CD4-positive, alpha-beta T cell treated with Interleukin-6 at 100 ng/mL for 8 hours (primary cell): Measurements from ENCODE around the gene ARHGEF11.
A peak's percentile ranks its signal among the peaks of the same experiment; 100 is the strongest.
"Not testable (repeated sequence)": the region's sequence is repeated elsewhere in the genome, so short reads cannot be mapped to it uniquely, and the experiment has no call there.

Source experiments
- DNase-seq: peaks from one replicate; pipeline ENCODE4 v3.0.0-alpha.2; 2020; ENCODE audit warnings: mixed read lengths, low spot score

ARHGEF11 gene

GRCh38 chr1:157045250-157046218, at the start of gene ARHGEF11:
TSS of gene ARHGEF11 (minus strand) at chr1:157045742. CDS start at chr1:157044330, 1,412 bp downstream.
- no peak for DNase-seq

GRCh38 chr1:157095091-157095490, 49.5 kb upstream of the ARHGEF11 start:
- no peak for DNase-seq

- DNase-seq, result no peak
Observed at GRCh38 chr1:157092831-157093230, 47.3 kb upstream of the ARHGEF11 start.

GRCh38 chr1:157091668-157092273, 46.2 kb upstream of the ARHGEF11 start:
- DNase-seq, result no peak

GRCh38 chr1:157091186-157091585, 45.6 kb upstream of the ARHGEF11 start:
- no peak for DNase-seq

GRCh38 chr1:157090771-157091170, 45.2 kb upstream of the ARHGEF11 start:
- DNase-seq, result no peak

GRCh38 chr1:157090196-157090647, 44.7 kb upstream of the ARHGEF11 start:
- DNase-seq, result peak; percentile 80

GRCh38 chr1:157089789-157090188, 44.2 kb upstream of the ARHGEF11 start:
- no peak for DNase-seq

- no peak for DNase-seq
Observed at GRCh38 chr1:157088607-157089006, 43.1 kb upstream of the ARHGEF11 start.

GRCh38 chr1:157087030-157087429, 41.5 kb upstream of the ARHGEF11 start:
- DNase-seq, result no peak

- DNase-seq, result no peak
Observed at GRCh38 chr1:157086299-157086698, 40.8 kb upstream of the ARHGEF11 start.

GRCh38 chr1:157085421-157085820, 39.9 kb upstream of the ARHGEF11 start:
- DNase-seq, result no peak

- DNase-seq, result no peak
Observed at GRCh38 chr1:157084720-157085119, 39.2 kb upstream of the ARHGEF11 start.

- DNase-seq, result no peak
Observed at GRCh38 chr1:157081707-157082106, 36.2 kb upstream of the ARHGEF11 start.

- no peak for DNase-seq
Observed at GRCh38 chr1:157080714-157081113, 35.2 kb upstream of the ARHGEF11 start.

GRCh38 chr1:157077394-157077793, 31.9 kb upstream of the ARHGEF11 start:
- DNase-seq, result no peak

- no peak for DNase-seq
Observed at GRCh38 chr1:157073944-157074685, 28.6 kb upstream of the ARHGEF11 start.

GRCh38 chr1:157069601-157070000, 24.1 kb upstream of the ARHGEF11 start:
- DNase-seq, result no peak

GRCh38 chr1:157059241-157059640, 13.7 kb upstream of the ARHGEF11 start:
- not testable (repeated sequence) for DNase-seq

GRCh38 chr1:157056269-157056668, 10.7 kb upstream of the ARHGEF11 start:
- no peak for DNase-seq

GRCh38 chr1:157055729-157056128, 10.2 kb upstream of the ARHGEF11 start:
- not testable (repeated sequence) for DNase-seq

- no peak for DNase-seq
Observed at GRCh38 chr1:157050836-157051235, 5.3 kb upstream of the ARHGEF11 start.
